Measurements from ENCODE around the gene ALDH16A1. TPM values are rescaled to one million over a fixed set of nuclear protein-coding genes. Genes with fewer than 3 reads are reported as not detected.
A peak's percentile ranks its signal among the peaks of the same experiment; 100 is the strongest.

The ALDH16A1 gene
- total RNA-seq, 3 donors from 2014 or later = 31.2 to 36.4 (median 36.3) TPM

- no peak for TF ChIP-seq CTCF (IDR thresholded peaks at IDR 0.05)
- H3K36me3 ChIP-seq (ENCODE audit: low read depth) = peaks cover 5% of the 10 kb centered on the region
- no peaks in the 10 kb centered on the region for H3K9me3 ChIP-seq
- DNase-seq = no peak
- H3K4me1 ChIP-seq (ENCODE audit: low read depth) = peaks cover 8% of the 10 kb centered on the region
- intact Hi-C loops (cut with DNase I, micrococcal nuclease) = no loop called here
- ATAC-seq = no peak
- no peak overlapping the region for H3K4me3 ChIP-seq
These were observed 4.6 kb upstream of the ALDH16A1 start for GRCh38 chr19:49448432-49448786.

- H3K9me3 ChIP-seq = no peaks in the 10 kb centered on the region
- no peak for TF ChIP-seq CTCF (IDR thresholded peaks at IDR 0.05)
- H3K4me3 ChIP-seq = no peak overlapping the region
- peaks cover 13% of the 10 kb centered on the region for H3K4me1 ChIP-seq (ENCODE audit: low read depth)
- intact Hi-C loops (cut with DNase I, micrococcal nuclease) = no loop called here
- DNase-seq (no peak), ATAC-seq (no peak)
- H3K36me3 ChIP-seq (ENCODE audit: low read depth) = peaks cover 5% of the 10 kb centered on the region
These were observed 2.6 kb upstream of the ALDH16A1 start for GRCh38 chr19:49450405-49450804.

- peak; percentile 83 for ATAC-seq
- peaks cover 13% of the 10 kb centered on the region for H3K4me1 ChIP-seq (ENCODE audit: low read depth)
- peak within 1 kb of the TSS; percentile 65 for H3K4me3 ChIP-seq
- DNase-seq = peak; percentile 94 to 99 (median 97)
- peak; percentile 21 for TF ChIP-seq CTCF (IDR thresholded peaks at IDR 0.05)
- H3K9me3 ChIP-seq = no peaks in the 10 kb centered on the region
- intact Hi-C loops (cut with DNase I, micrococcal nuclease) = no loop called here
- peaks cover 5% of the 10 kb centered on the region for H3K36me3 ChIP-seq (ENCODE audit: low read depth)
These were observed 1.4 kb upstream of the ALDH16A1 start, which contains the start of gene PIH1D1 for GRCh38 chr19:49451430-49452181. TSS of gene PIH1D1 (minus strand) at chr19:49451814. CDS start at chr19:49451574, 240 bp downstream.

GRCh38 chr19:49453757-49454240 is 774 bp downstream of the ALDH16A1 start:
- peaks cover 18% of the 10 kb centered on the region for H3K4me1 ChIP-seq (ENCODE audit: low read depth)
- H3K9me3 ChIP-seq = no peaks in the 10 kb centered on the region
- intact Hi-C loops (cut with DNase I, micrococcal nuclease) = no loop called here
- peak overlapping the region; percentile 36 for H3K4me3 ChIP-seq
- TF ChIP-seq CTCF (IDR thresholded peaks at IDR 0.05) = no peak
- DNase-seq (no peak), ATAC-seq (no peak)
- H3K36me3 ChIP-seq (ENCODE audit: low read depth) = peaks cover 5% of the 10 kb centered on the region

GRCh38 chr19:49455773-49456172 is 2.7 kb downstream of the ALDH16A1 start:
- ATAC-seq (no peak), DNase-seq (no peak)
- intact Hi-C loops (cut with DNase I, micrococcal nuclease) = no loop called here

More at GRCh38 chr19:49455773-49456172, 2.7 kb downstream of the ALDH16A1 start:
- Histone ChIP-seq H3K9me3 (no peaks in the 10 kb centered on the region), H3K4me1 (ENCODE audit: low read depth) (peaks cover 15% of the 10 kb centered on the region), H3K4me3 (no peak overlapping the region), H3K36me3 (ENCODE audit: low read depth) (peaks cover 5% of the 10 kb centered on the region)
- TF ChIP-seq CTCF (IDR thresholded peaks at IDR 0.05) = no peak

Measured in mucosa of descending colon (tissue), 3 donors.